Gastrocnemius medialis (tissue), 4 donors: ENCODE measurements around the gene PPM1F. TPM values are rescaled to one million over a fixed set of nuclear protein-coding genes. Genes with fewer than 3 reads are reported as not detected.

ENCODE experiments used
- ATAC-seq, 2 donors: fragments of 150-250 bp; one replicate each; pipeline ENCODE4 v1.9.1; 2016
- DNase-seq, 2 donors: peaks; one replicate each; pipeline ENCODE4 v3.0.0-alpha.2; 2019
- H3K27ac ChIP-seq, 4 donors: fragments of 200-600 bp; sonication (generic); 1 replicate in 1 of 4; 2 replicates in 3 of 4; pipeline ENCODE4 v1.5.1; 2016 to 2018; ENCODE audit warnings: mild to moderate bottlenecking in 2 of 4, moderate library complexity in 1 of 4
- H3K27me3 ChIP-seq, 3 donors: fragments of 200-600 bp; sonication (generic) in 2 of 3; 1 replicate in 1 of 3; 2 replicates in 2 of 3; pipeline versions ENCODE4 v1.5.1 to v1.6.0; 2016 to 2019; ENCODE audit warnings: mild to moderate bottlenecking in 1 of 3, moderate library complexity in 1 of 3
- H3K36me3 ChIP-seq, 2 donors: fragments of 200-600 bp; sonication (generic) in 1 of 2; one replicate each; pipeline ENCODE4 v1.5.1; 2017 to 2018
- H3K4me1 ChIP-seq, 2 donors: fragments of 200-600 bp; sonication (generic) in 1 of 2; one replicate each; pipeline ENCODE4 v1.5.1; 2016 to 2017; ENCODE audit warnings: mild to moderate bottlenecking in 2 of 2
- H3K4me3 ChIP-seq, 4 donors: fragments of 200-600 bp; sonication (generic) in 3 of 4; 1 replicate in 1 of 4; 2 replicates in 3 of 4; pipeline ENCODE4 v1.5.1; 2016 to 2019; ENCODE audit warnings: mild to moderate bottlenecking in 2 of 4
- H3K9me3 ChIP-seq, 3 donors: fragments of 200-600 bp; sonication (generic) in 2 of 3; 1 replicate in 1 of 3; 2 replicates in 2 of 3; pipeline ENCODE4 v1.5.1; 2016 to 2019
- CTCF ChIP-seq, 5 experiments: fragments of 450-650 bp in 3 of 5; fragments of 200-600 bp in 2 of 5; sonication (generic) in 2 of 5; IDR thresholded peaks in 4 of 5; conservative IDR thresholded peaks in 1 of 5; 1 replicate in 4 of 5; 2 replicates in 1 of 5; pipeline ENCODE4 v1.5.1; 2016 to 2019; ENCODE audit warnings: antibody characterized with exemption in 5 of 5, mild to moderate bottlenecking in 3 of 5, moderate library complexity in 3 of 5
- POLR2A ChIP-seq, 2 donors: fragments of 450-650 bp; IDR thresholded peaks; one replicate each; pipeline ENCODE4 v1.6.1; 2017; ENCODE audit warnings: antibody characterized with exemption in 2 of 2, mild to moderate bottlenecking in 2 of 2, moderate library complexity in 2 of 2
- in situ Hi-C, 4 donors: fragments of 200-750 bp; cut with MboI; loops; one replicate each; pipeline versions ENCODE4 v1.15.0 to v1.8.0; 2017; ENCODE audit warnings: low sequenced_read_pairs in 4 of 4
- intact Hi-C: fragments of 100-400 bp; cut with DNase I; formaldehyde crosslinking; loops from one replicate; pipeline ENCODE4 v1.15.1; 2023; ENCODE audit warnings: low total_unique reads
- total RNA-seq, 4 donors: library from RNA; depleted of rRNA; stranded (reverse); fragments of >200 nt; gene quantifications; one replicate each; pipeline versions ENCODE4 v1.1.0 to v1.2.3, GENCODE V29; 2016

The PPM1F gene
- total RNA-seq, result 10 to 100 TPM; 10.2 to 13.8 (median 11.0) TPM

- H3K27ac ChIP-seq, result peak within 1 kb of the TSS; percentile 61 to 85 (median 78)
- intact Hi-C loops, result loop anchor here (2.0 kb wide), 1 partner anchor 240 kb away; no protein-coding TSS in a partner anchor
- H3K36me3 ChIP-seq, result no peaks in the 10 kb centered on the region
- TF ChIP-seq CTCF (IDR thresholded peaks at IDR 0.05 in 4 of 5, conservative IDR thresholded peaks at IDR 0.05 in 1 of 5) (peak; percentile 80 to 99 (median 99)), POLR2A (IDR thresholded peaks at IDR 0.05) (peak; percentile 37 to 41)
- H3K27me3 ChIP-seq, result no peaks in the 10 kb centered on the region
- in situ Hi-C loops, result no loop called here
- H3K9me3 ChIP-seq, result no peaks in the 10 kb centered on the region
- DNase-seq, result peak; percentile 75
- ATAC-seq, result peak; percentile 74 to 89
- H3K4me1 ChIP-seq, result peaks cover 26 to 28% of the 10 kb centered on the region in 2 donors
- peak within 1 kb of the TSS; percentile 58 to 79 (median 75) for H3K4me3 ChIP-seq
Observed at GRCh38 chr22:21952586-21953571, at the start of gene PPM1F. Gene PPM1F (minus strand): TSS chr22:21952848. CDS start chr22:21946048, 6,800 bp downstream.

- H3K27ac ChIP-seq, result no peak overlapping the region
- in situ Hi-C loops, result no loop called here
- no peak for DNase-seq
- ATAC-seq, result no peak
- no peak for TF ChIP-seq CTCF (IDR thresholded peaks at IDR 0.05 in 4 of 5, conservative IDR thresholded peaks at IDR 0.05 in 1 of 5)
- TF ChIP-seq POLR2A (IDR thresholded peaks at IDR 0.05), result no peak
- H3K9me3 ChIP-seq, result no peaks in the 10 kb centered on the region
- no peaks in the 10 kb centered on the region for H3K27me3 ChIP-seq
- intact Hi-C loops, result no loop called here
- H3K4me1 ChIP-seq, result no peaks in the 10 kb centered on the region
- H3K36me3 ChIP-seq, result no peaks in the 10 kb centered on the region
- no peak overlapping the region for H3K4me3 ChIP-seq
Observed at GRCh38 chr22:22001664-22002525, 49.2 kb upstream of the PPM1F start.

- intact Hi-C loops (no loop called here), in situ Hi-C loops (no loop called here)
- ATAC-seq, result no peak
Observed at GRCh38 chr22:21998595-21999247, 46.1 kb upstream of the PPM1F start.

More at GRCh38 chr22:21998595-21999247, 46.1 kb upstream of the PPM1F start:
- TF ChIP-seq CTCF (IDR thresholded peaks at IDR 0.05 in 4 of 5, conservative IDR thresholded peaks at IDR 0.05 in 1 of 5), result no peak
- no peak for TF ChIP-seq POLR2A (IDR thresholded peaks at IDR 0.05)
- Histone ChIP-seq H3K4me3 (no peak overlapping the region), H3K4me1 (no peaks in the 10 kb centered on the region), H3K36me3 (no peaks in the 10 kb centered on the region), H3K27me3 (no peaks in the 10 kb centered on the region), H3K27ac (no peak overlapping the region), H3K9me3 (no peaks in the 10 kb centered on the region)
- no peak for DNase-seq
